BE2C (cell line): ENCODE results near the gene CTDP1.

Experiments
- DNase-seq: peaks from one replicate; pipeline ENCODE4 v3.0.0-alpha.2; 2020
- H3K27me3 ChIP-seq: fragments of 250-450 bp; sonication (Bioruptor Pico); 2 replicates; pipeline ENCODE4 v1.5.1; 2020; ENCODE audit warnings: mild to moderate bottlenecking
- H3K36me3 ChIP-seq: fragments of 250-450 bp; sonication (Bioruptor Pico); 2 replicates; pipeline ENCODE4 v1.5.1; 2020; ENCODE audit warnings: mild to moderate bottlenecking
- H3K4me1 ChIP-seq: fragments of 250-450 bp; sonication (Bioruptor Pico); 2 replicates; pipeline ENCODE4 v1.5.1; 2020
- H3K4me3 ChIP-seq: 2 replicates; pipeline ENCODE4 v1.5.1; 2011; ENCODE audit warnings: low read depth, low read length
- H3K9me3 ChIP-seq: fragments of 250-450 bp; sonication (Bioruptor Pico); 2 replicates; pipeline ENCODE4 v1.5.1; 2020
- TF ChIP-seq, protein P1 (sequence below): IDR thresholded peaks from 2 replicates; pipeline ENCODE4 v1.5.1; 2012; ENCODE audit warnings: mild to moderate bottlenecking, low read depth, low read length

CTDP1 gene

DNA sequence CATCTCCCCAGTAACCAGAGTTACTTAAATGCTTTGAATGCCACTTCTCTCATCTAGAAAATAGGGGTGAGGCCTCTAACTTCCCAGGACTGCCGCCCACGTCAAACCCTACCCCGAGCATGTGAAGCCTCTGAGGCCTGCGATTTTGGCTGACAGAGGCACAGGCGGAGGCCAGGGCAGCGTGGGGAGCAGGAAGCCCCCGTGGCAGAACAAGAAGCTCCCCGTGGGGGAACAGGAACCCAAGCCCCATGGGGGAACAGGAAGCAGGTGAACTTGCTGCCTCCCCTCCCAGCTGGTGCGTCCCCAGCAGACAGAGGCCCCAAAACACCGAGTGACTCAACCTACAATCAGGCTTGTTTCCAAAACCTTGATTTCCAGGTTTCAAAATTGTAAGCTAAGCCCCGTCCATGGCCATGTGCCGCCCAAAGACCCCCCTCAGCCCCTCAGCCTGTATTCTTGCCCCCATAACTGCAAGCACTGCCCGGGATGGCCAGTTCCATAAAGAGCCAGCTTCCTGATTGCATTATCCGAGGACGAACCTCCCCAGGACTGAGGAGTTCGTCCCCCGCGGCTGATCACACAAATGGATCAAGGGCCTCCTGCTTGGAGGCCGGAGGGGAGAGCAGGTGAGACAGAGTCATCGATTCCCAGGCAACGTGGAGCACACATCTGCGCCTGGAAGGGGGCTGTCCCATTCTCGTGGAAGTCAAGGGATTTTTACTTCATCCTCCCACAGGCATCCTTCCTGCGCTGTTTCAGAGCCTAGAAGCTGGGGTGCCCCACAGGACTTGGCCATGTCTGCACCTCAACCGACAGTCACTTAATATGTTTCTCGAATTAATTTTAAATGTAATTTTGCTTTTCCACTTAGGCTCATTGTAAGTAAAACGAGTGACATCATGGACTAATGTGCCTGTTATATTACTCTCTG, 36.3 kb upstream of the CTDP1 start:
- no peaks in the 10 kb centered on the region for H3K4me1 ChIP-seq
- TF ChIP-seq, protein P1, sequence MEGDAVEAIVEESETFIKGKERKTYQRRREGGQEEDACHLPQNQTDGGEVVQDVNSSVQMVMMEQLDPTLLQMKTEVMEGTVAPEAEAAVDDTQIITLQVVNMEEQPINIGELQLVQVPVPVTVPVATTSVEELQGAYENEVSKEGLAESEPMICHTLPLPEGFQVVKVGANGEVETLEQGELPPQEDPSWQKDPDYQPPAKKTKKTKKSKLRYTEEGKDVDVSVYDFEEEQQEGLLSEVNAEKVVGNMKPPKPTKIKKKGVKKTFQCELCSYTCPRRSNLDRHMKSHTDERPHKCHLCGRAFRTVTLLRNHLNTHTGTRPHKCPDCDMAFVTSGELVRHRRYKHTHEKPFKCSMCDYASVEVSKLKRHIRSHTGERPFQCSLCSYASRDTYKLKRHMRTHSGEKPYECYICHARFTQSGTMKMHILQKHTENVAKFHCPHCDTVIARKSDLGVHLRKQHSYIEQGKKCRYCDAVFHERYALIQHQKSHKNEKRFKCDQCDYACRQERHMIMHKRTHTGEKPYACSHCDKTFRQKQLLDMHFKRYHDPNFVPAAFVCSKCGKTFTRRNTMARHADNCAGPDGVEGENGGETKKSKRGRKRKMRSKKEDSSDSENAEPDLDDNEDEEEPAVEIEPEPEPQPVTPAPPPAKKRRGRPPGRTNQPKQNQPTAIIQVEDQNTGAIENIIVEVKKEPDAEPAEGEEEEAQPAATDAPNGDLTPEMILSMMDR, result no peak
- H3K4me3 ChIP-seq, result no peak overlapping the region
- no peaks in the 10 kb centered on the region for H3K9me3 ChIP-seq
- no peak for DNase-seq
- H3K27me3 ChIP-seq, result no peaks in the 10 kb centered on the region
- H3K36me3 ChIP-seq, result no peaks in the 10 kb centered on the region

DNA sequence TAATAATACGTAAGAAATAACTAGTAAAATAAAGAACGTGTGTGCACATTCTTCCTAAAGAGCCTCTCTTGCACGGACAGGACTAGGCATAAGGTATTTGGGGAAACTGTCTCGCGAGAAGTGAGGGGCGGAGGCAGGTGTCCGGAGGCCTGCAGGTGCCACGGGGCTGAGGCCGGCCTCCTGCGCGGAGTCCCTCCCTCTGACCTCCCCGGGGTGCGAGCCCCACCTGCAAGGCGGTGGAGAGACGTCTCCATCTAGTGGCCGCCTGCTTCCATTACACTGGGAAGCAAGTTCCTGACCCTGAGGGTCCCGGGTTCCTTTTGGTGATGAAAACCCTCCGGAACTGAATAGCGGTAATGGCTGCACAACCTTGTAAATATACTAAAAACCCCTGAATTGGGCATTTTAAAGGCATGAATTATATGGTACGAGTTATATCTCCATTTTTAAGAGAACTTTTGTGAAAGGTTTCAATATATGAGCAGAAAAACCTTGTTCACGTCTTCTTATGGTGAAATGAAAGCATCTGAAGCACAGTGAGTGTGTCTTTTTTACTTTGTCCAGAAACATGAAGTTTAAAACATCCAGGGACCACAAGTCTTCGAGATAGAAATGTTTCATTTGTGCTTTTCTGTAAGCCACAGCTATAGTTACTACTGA, 35.5 kb upstream of the CTDP1 start:
- no peak overlapping the region for H3K4me3 ChIP-seq
- no peaks in the 10 kb centered on the region for H3K27me3 ChIP-seq
- TF ChIP-seq, protein P1, result peak; percentile 75
- no peaks in the 10 kb centered on the region for H3K9me3 ChIP-seq
- H3K4me1 ChIP-seq, result no peaks in the 10 kb centered on the region
- H3K36me3 ChIP-seq, result no peaks in the 10 kb centered on the region
- peak; percentile 60 for DNase-seq

DNA sequence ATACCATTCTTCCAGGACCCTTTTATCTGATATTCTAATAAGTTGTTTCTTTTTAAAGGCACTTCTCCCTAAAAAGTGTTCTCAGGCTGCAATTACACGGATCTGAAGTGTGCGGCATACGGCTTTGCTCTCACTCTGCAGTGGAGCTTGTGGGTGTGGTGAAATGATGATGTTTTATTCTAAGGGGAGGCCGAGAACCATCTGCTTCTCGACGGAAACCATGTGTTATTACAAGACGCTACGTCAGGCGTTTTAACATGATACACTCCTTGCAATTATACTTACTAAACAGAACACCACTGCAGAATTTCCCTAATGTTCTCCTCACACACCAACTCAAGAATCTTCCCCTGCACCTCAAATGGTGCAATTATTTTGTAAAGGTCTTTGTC, 34.9 kb upstream of the CTDP1 start:
- Histone ChIP-seq H3K9me3 (no peaks in the 10 kb centered on the region), H3K4me1 (no peaks in the 10 kb centered on the region), H3K36me3 (no peaks in the 10 kb centered on the region), H3K4me3 (no peak overlapping the region), H3K27me3 (no peaks in the 10 kb centered on the region)
- TF ChIP-seq, protein P1, result no peak
- DNase-seq, result no peak

DNA sequence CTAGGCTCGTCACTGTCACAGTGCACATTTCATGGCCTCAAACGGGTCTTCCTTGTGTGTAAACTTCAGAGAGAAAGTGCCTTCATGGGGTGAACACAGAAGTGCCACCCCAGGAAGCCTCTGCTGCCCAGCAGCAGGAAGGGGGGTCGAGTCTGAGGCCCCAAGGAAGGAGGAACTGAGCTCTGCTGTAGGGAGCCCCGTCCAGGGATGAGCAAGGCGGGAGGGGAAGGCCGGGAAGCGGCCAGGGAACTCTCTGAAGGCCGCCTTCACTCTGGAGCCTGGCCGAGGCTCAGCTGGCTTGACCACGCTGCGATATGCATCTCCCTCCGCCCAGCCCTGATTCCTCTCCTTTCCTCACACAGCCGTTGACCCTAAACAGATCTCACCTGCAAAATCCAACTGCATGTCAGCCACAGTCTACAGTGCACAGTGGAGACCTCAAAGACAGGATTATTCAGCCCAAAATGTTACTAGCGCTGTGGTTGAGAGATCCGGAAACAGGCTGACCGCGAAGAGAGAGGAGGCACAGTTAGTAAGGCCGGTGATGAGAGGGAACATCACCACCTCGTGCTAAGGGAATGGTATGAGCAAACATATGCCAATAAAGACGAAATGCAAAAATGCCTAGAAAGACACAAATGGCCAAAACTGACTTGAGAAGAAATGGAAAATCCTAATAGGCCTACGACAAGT, 34.2 kb upstream of the CTDP1 start:
- H3K4me3 ChIP-seq, result no peak overlapping the region
- no peak for DNase-seq
- no peaks in the 10 kb centered on the region for H3K27me3 ChIP-seq
- no peaks in the 10 kb centered on the region for H3K36me3 ChIP-seq
- TF ChIP-seq, protein P1, result no peak
- no peaks in the 10 kb centered on the region for H3K4me1 ChIP-seq
- no peaks in the 10 kb centered on the region for H3K9me3 ChIP-seq

DNA sequence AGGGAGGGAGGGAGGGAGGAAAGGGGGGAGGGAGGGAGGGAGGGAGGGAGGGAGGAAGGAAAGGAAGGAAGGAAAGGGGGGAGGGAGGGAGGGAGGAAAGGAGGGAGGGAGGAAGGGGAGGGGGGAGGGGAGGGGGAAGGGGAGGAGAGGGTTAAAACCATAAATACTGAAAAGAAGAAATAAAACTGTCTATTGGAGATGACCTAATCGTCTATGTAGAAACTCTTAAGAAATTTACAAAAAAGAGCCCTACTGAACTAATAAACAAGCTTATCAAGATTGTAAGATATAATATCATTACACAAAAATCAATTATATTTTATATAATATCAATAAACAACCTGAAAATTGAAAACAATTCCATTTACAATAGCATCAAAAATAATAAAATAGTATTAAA, 32.3 kb upstream of the CTDP1 start:
- no peaks in the 10 kb centered on the region for H3K9me3 ChIP-seq
- DNase-seq, result no peak
- H3K4me3 ChIP-seq, result no peak overlapping the region
- H3K36me3 ChIP-seq, result no peaks in the 10 kb centered on the region
- TF ChIP-seq, protein P1, result no peak
- H3K4me1 ChIP-seq, result no peaks in the 10 kb centered on the region
- H3K27me3 ChIP-seq, result no peaks in the 10 kb centered on the region
